A549 treated with AZD9567 at 1 μM for 4 hours (cell line): ENCODE data around the gene EIF4A3. TPM values are rescaled to one million over a fixed set of nuclear protein-coding genes. Genes with fewer than 3 reads are reported as not detected.

Source experiments
- total RNA-seq: library from RNA; stranded (reverse); fragments of 200-300 nt; extraction: Qiagen RNA extraction; gene quantifications from 5 replicates; pipeline ENCODE4 v1.2.3, GENCODE V29; 2022; ENCODE audit not compliant: insufficient read depth

EIF4A3 gene
- 217 to 229 TPM (median 225 TPM) in 5 replicates for total RNA-seq

DNA sequence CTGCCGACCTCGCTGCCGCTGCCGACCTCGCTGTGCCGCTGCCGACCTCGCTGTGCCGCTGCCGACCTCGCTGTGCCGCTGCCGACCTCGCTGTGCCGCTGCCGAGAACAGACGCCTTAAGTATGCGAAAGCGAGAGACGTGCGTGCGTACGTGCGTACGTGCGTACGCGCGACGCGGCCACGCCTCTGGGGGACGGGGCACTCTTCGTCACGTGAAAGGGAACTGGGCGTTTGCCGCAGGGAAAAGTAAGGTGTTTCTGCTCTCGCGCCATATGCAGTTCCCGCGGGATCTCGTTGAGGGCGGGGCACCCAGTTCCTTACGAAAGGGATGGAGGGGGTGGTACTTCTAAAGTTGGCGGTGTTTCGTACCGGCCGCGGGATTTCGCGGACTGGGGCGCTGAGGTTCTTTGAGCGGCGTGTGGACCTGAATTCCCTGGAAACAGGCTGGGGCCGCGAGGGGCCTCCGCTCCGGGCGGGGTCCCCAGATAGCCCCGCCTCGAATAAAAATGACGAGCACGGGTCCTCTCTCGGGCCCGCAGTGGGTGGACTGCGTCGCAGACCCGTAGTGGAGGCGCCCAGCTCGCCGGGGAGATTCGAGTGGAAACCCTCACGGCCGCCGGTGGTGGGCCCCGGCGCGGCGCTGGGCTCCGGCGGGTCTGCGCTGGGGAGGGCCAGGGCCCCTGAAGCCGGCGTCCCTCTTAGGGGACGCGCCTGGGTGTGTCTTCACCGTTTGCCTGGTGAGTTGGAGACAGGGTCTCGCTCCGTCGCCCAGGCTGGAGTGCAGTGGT, at the start of gene EIF4A3:
TSS of gene EIF4A3 (minus strand) at position 94 of the 788 bp plus-strand sequence. CDS start 167 bp downstream, outside the sequence.

DNA sequence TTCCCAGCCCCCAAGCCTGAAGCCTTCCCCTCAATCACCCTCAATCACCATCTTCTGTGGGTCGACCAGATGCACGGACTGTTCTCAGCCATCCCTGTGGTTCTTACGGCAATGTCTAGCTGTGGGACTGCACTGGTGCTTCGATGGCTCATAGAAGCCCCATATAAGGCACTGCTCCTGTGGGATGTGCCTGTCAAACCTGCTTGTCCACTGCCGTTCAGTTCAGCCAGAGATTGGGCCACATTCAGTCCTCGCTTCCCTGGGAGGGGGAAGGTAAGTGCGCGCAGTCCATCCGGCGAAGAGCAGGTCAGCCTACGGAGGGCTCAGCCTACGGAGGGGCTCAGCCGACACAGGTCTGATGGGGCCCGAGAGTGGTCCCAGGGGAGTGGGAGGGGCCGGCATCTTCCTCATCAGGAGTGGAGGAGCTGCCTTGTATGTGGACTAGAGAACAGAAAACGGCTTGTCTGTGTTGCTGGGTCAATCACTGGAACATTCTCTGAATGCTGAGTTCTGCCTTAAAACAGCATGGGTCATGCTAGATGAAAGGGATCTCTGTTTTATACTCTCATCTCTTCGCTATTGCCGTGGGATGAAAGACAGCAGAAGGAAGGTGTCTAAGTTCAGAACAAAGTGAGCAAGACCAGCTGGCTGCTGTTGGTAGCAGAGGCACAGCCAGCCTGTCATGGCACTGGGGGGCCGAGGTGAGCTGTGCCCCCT, 23.0 kb upstream of the EIF4A3 start, which contains the start of gene CARD14:
TSS of gene CARD14 (plus strand) at position 247 of the 717 bp plus-strand sequence. CDS start 11,409 bp downstream, outside the sequence.

DNA sequence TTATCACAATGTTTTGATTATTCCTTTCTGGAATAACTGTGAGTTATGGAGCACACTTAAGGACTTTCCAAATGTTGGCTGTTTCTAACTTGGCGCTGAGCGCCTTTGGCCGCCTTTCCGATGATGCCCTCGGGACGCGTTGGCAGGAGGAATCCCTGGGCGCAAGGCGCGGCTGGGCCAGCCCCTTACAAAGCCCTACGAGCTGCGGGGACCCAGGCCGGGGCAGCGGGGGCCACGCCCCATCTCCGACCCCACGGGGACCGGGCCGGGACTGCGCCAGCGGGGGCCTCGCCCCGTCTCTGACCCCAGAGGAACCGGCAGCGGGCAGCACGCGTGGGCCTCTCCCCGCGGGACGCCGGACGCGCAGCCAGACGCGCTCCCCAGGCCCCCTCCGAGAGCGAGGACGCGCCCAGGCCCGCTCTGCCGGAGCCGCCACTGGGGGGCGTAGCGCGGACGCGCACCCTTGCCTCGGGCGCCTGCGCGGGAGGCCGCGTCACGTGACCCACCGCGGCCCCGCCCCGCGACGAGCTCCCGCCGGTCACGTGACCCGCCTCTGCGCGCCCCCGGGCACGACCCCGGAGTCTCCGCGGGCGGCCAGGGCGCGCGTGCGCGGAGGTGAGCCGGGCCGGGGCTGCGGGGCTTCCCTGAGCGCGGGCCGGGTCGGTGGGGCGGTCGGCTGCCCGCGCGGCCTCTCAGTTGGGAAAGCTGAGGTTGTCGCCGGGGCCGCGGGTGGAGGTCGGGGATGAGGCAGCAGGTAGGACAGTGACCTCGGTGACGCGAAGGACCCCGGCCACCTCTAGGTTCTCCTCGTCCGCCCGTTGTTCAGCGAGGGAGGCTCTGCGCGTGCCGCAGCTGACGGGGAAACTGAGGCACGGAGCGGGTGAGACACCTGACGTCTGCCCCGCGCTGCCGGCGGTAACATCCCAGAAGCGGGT, 45.6 kb downstream of the EIF4A3 start, which contains the start of gene GAA:
TSS of gene GAA (plus strand) at position 571 of the 935 bp plus-strand sequence. CDS start 3,006 bp downstream, outside the sequence.

Other genes starting within 250 kb of the EIF4A3 start
- gene TBC1D16, start 111.3 kb downstream of the EIF4A3 start, total RNA-seq = 8.8 to 14.0 TPM (median 12.7 TPM) in 5 replicates
- gene CCDC40, start 110.5 kb downstream of the EIF4A3 start, total RNA-seq = 6.2 to 9.6 TPM (median 6.9 TPM) in 5 replicates
- gene GAA, start 45.5 kb downstream of the EIF4A3 start, total RNA-seq = 49.8 to 60.2 TPM (median 58.5 TPM) in 5 replicates
- gene CARD14, start 22.9 kb upstream of the EIF4A3 start, total RNA-seq = 0.09 to 0.29 TPM (median 0.20 TPM) in 4 of 5 replicates, not detected in the other
- 22.0 to 31.1 TPM (median 29.3 TPM) in 5 replicates for gene SGSH, start 73.2 kb upstream of the EIF4A3 start, total RNA-seq
- gene SLC26A11, start 73.3 kb upstream of the EIF4A3 start, total RNA-seq = 12.4 to 18.9 TPM (median 15.7 TPM) in 5 replicates
- gene RNF213, start 113.7 kb upstream of the EIF4A3 start, total RNA-seq = 52.4 to 82.7 TPM (median 56.1 TPM) in 5 replicates